Measurements from ENCODE around the gene SARM1.
A peak's percentile ranks its signal among the peaks of the same experiment; 100 is the strongest.

The SARM1 gene

DNA sequence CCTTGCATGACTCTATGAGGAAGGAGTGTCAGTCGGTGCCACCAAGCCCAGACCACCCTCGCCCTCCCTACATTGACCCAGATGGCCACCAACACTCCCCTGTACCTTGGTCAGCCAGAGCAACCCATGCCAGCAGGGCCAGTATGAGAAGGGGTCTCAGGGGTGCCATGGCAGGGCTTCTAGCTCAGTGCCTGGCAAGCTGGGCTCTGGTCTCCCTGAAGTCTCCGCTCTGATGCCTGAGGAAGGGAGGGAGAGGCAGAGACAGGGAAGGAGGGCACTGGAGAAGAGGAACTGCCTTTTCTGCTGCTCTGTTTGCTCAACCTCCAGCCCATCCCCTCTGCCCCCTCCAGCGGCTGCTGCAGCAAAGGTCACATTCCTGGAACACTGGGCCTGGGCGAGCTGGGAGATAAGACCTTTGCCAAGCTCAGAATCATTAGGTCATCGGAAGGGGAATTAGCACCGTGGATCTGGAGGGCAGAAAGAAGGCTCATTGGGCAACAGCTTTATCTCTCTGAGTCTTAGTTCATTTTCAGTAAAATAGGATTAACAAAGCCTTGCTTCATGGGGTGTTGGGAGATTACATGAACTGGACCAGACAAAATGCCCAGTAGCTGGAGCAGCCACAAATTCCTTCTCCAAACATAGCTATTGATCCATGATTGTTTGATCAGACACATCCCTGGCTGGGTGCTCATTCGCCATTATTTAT is 1.3 kb upstream of the SARM1 start, which contains the start of gene VTN:
VTN (minus strand) TSS at position 273 of the 709 bp plus-strand sequence; CDS start at position 169, 104 bp downstream.
- DNase-seq (ENCODE audit: low spot score in 2 of 2) (no peak), ATAC-seq (no peak)
- Mint-ChIP-seq H3K9me3 (no peaks in the 10 kb centered on the region), H3K27ac (peak within 1 kb of the TSS; percentile 93), H3K36me3 (peaks cover 12% of the 10 kb centered on the region), H3K4me1 (peaks cover 26% of the 10 kb centered on the region), H3K4me3 (peak within 1 kb of the TSS; percentile 84)

DNA sequence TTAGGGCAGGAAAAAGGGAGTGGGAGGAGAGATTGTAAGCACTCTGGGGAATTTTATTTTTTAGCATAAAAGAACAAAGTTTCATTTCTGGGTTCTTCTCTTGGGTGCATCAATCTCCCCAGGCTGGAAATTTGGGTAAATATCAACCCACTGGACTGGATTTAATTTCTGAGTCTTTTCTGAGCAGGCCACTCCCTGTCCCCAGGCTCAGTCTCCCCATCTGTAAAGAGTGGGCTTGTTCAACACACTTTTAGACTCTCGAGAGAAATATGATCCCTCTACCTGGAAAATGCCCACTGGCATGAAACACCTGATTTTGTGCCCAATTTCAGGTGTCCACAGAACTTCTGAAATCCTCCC is 770 bp upstream of the SARM1 start:
- peak overlapping the region; percentile 93 for H3K27ac Mint-ChIP-seq

DNA sequence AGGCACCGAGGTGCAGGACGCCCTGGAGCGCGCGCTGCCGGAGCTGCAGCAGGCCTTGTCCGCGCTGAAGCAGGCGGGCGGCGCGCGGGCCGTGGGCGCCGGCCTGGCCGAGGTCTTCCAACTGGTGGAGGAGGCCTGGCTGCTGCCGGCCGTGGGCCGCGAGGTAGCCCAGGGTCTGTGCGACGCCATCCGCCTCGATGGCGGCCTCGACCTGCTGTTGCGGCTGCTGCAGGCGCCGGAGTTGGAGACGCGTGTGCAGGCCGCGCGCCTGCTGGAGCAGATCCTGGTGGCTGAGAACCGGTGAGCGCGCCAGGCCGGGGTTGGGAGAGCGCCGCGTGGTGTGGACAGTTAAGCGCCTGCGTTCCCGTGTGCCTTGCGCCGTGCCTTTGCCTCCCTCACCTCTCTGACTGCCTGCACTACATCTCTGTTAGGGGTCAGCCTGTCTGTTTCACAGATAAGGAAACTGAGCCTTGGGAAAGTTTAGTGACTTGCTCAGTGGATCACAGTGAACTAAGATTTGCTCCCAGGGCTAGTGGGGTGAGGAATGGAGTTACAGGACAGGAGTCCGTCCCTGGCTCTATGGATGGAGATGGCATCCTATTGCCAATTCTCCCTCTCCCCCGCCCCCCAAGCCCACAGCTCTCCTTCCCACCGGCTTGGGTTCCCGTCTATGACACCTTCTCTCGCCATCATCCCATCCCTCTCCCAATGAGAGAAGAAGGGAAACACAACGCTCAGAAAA is 880 bp downstream of the SARM1 start:
- Mint-ChIP-seq H3K27ac (peak overlapping the region; percentile 93), H3K4me3 (peak overlapping the region; percentile 84), H3K9me3 (no peaks in the 10 kb centered on the region), H3K36me3 (peaks cover 12% of the 10 kb centered on the region), H3K4me1 (peaks cover 26% of the 10 kb centered on the region)
- DNase-seq (ENCODE audit: low spot score in 2 of 2) (no peak), ATAC-seq (peak; percentile 3)

More for the DNA sequence above, 770 bp upstream of the SARM1 start:
- Mint-ChIP-seq H3K4me1 (peaks cover 26% of the 10 kb centered on the region), H3K9me3 (no peaks in the 10 kb centered on the region), H3K4me3 (peak overlapping the region; percentile 84), H3K36me3 (peaks cover 12% of the 10 kb centered on the region)
- ATAC-seq = no peak
- no peak for DNase-seq (ENCODE audit: low spot score in 2 of 2)

DNA sequence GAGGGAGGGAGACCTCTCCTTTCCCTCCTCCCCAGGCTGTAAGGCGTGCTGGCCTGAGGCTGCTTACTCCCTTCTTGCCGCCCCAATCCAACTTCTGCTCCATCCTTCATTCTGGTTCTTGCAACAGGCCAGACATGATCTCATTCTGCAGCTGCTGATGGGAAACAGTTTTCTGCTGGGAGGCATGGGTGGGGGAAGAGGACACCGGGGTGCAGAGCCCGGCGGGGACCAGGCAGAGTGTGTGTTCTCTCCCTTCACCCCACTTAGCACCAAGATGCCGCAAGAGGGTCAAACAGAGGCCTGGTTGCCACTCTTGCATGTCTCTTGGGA is 1.4 kb downstream of the SARM1 start:
- ATAC-seq (no peak), DNase-seq (ENCODE audit: low spot score in 2 of 2) (no peak)
- Mint-ChIP-seq H3K27ac (peak overlapping the region; percentile 93), H3K36me3 (peaks cover 12% of the 10 kb centered on the region), H3K9me3 (no peaks in the 10 kb centered on the region), H3K4me3 (peak overlapping the region; percentile 84), H3K4me1 (peaks cover 27% of the 10 kb centered on the region)

DNA sequence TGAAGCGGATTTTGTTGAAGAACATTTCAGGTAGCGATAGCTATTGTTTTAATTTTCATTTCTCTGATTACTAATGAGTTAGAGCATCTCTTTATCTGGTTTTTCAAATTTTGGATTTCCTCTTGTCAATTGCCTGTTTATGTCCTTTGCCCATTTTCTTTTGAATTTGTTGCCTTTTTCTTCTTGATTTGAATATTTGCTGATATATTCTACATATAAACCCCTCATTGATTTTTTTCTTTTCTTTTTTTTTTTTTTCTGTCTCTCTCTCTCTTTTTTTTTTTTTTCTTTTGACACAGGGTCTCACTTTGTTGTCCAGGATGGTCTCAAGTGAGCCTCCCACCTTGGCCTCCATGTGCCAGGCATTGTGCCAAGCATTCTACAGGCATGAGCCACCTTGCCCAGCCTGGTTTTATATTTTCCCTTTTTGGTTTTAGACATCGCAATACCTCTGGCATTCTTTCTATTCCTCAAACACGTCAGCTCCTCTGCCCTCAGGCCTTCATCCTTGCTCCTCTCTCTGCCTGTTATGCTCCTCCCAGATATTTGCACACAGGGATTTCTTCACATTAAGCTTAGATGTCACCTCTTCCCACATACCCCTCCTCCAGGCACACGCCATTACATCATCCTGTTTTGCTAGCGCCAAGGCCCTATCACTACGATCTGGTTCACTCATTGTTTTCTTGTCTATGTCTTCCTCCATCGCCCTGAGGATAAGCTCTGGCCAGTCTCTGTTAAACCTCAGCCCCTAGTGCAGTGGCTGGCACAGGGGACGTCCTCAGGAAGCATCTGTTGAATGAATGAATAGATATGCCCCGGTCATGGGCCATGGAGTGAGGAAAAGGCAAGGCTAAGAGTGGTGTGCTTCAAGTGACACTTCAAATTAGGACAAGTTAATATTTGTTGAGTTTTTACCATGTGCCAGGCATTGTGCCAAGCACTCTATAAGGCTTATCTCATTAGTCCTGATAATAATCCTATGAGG is 8.6 kb downstream of the SARM1 start:
- Mint-ChIP-seq H3K36me3 (peaks cover under 1% of the 10 kb centered on the region), H3K27ac (no peak overlapping the region), H3K4me1 (peaks cover 38% of the 10 kb centered on the region), H3K9me3 (no peaks in the 10 kb centered on the region), H3K4me3 (no peak overlapping the region)
- no peak for ATAC-seq
- no peak for DNase-seq (ENCODE audit: low spot score in 2 of 2)

DNA sequence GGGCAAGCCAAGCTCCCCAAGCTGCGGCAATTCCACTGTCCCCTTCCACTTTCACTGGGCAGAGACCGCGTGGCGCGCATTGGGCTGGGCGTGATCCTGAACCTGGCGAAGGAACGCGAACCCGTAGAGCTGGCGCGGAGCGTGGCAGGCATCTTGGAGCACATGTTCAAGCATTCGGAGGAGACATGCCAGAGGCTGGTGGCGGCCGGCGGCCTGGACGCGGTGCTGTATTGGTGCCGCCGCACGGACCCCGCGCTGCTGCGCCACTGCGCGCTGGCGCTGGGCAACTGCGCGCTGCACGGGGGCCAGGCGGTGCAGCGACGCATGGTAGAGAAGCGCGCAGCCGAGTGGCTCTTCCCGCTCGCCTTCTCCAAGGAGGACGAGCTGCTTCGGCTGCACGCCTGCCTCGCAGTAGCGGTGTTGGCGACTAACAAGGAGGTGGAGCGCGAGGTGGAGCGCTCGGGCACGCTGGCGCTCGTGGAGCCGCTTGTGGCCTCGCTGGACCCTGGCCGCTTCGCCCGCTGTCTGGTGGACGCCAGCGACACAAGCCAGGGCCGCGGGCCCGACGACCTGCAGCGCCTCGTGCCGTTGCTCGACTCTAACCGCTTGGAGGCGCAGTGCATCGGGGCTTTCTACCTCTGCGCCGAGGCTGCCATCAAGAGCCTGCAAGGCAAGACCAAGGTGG is 9.8 kb downstream of the SARM1 start:
- no peak for ATAC-seq
- Mint-ChIP-seq H3K27ac (no peak overlapping the region), H3K36me3 (peaks cover 12% of the 10 kb centered on the region), H3K4me1 (peaks cover 44% of the 10 kb centered on the region), H3K9me3 (no peaks in the 10 kb centered on the region), H3K4me3 (no peak overlapping the region)
- no peak for DNase-seq (ENCODE audit: low spot score in 2 of 2)

DNA sequence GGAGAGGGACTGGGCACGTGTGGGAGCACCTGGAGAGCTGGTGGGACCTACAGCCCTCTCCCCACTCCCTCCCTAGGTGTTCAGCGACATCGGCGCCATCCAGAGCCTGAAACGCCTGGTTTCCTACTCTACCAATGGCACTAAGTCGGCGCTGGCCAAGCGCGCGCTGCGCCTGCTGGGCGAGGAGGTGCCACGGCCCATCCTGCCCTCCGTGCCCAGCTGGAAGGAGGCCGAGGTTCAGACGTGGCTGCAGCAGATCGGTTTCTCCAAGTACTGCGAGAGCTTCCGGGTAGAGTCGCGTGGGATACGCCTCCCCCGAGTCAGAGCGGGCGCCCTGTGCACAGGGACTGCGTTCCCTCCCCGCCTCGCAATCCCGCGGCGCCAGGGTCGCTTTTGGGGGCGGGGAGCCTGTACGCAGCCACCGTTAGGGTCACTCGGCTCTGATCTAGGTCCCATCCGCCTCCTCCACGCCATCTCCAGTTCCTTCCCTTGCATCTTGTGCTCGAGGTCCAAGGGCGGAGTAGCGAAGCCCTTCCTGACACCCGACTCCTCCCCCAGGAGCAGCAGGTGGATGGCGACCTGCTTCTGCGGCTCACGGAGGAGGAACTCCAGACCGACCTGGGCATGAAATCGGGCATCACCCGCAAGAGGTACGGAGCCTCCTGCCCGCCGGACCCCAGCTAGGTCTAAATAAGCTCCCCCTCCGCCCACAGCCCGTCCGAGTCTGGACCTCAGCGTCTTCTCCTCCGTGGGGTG is 13.0 kb downstream of the SARM1 start:
- H3K4me1 Mint-ChIP-seq = peaks cover 45% of the 10 kb centered on the region
- DNase-seq (ENCODE audit: low spot score in 2 of 2) (peak; percentile 28 to 72), ATAC-seq (peak; percentile 96)
- H3K9me3 Mint-ChIP-seq = no peaks in the 10 kb centered on the region
- H3K4me3 Mint-ChIP-seq = peak overlapping the region; percentile 88
- peaks cover 42% of the 10 kb centered on the region for H3K36me3 Mint-ChIP-seq
- peak overlapping the region; percentile 45 for H3K27ac Mint-ChIP-seq

DNA sequence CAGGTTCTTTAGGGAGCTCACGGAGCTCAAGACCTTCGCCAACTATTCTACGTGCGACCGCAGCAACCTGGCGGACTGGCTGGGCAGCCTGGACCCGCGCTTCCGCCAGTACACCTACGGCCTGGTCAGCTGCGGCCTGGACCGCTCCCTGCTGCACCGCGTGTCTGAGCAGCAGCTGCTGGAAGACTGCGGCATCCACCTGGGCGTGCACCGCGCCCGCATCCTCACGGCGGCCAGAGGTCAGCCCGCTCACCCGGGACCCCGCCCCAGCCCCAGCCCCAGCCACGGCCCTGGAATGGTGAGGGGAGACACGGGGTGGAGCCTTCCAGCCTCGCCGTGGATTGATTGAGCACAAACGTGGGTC is 13.5 kb downstream of the SARM1 start:
- Mint-ChIP-seq H3K36me3 (peaks cover 48% of the 10 kb centered on the region), H3K9me3 (no peaks in the 10 kb centered on the region), H3K27ac (peak overlapping the region; percentile 45), H3K4me1 (peaks cover 43% of the 10 kb centered on the region), H3K4me3 (peak overlapping the region; percentile 88)
- DNase-seq (ENCODE audit: low spot score in 2 of 2) (no peak), ATAC-seq (peak; percentile 26)

DNA sequence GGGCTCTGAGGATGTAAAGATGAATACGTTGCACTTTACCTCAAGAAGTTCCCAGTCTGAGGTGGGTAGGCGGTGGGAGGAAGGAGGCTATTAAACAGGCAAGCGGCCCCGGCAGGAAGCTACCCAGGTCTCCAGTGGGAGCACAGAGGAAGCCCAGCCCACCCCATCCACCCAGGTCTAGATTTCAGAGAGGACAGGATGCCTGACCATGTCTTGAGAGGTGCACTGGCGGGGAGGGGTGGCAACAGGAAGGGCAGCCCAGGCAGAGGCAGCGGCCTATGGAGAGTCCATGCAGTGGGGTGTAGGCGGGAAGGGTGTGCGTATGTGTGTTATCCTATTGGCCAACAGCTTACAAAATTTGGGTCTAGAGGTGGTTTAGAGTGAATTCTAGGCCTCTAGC is 13.9 kb downstream of the SARM1 start:
- peaks cover 40% of the 10 kb centered on the region for H3K4me1 Mint-ChIP-seq

DNA sequence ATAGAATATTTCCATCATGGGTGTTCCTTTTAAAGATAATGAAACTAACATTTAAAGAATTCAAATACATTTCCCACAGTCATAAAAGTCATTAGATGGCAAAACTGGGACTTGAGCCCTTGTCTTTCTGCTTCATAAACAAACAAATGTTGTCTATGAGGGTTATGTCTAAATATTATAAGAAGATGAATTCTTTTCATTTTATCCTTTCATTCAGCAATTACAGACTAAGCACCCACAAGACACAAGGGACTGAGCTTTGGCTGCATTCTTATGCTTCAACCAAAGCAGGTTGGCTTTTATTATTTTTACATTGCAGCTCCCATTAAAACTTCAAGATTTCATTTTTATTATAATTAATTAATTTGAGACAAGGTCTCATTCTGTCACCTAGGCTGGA is 14.9 kb downstream of the SARM1 start:
- H3K9me3 Mint-ChIP-seq = no peaks in the 10 kb centered on the region
- H3K4me3 Mint-ChIP-seq = no peak overlapping the region
- ATAC-seq = no peak
- H3K4me1 Mint-ChIP-seq = peaks cover 31% of the 10 kb centered on the region
- H3K36me3 Mint-ChIP-seq = peaks cover 62% of the 10 kb centered on the region
- no peak for DNase-seq (ENCODE audit: low spot score in 2 of 2)
- no peak overlapping the region for H3K27ac Mint-ChIP-seq

More for the DNA sequence above, 13.9 kb downstream of the SARM1 start:
- ATAC-seq = peak; percentile 17
- no peak for DNase-seq (ENCODE audit: low spot score in 2 of 2)
- Mint-ChIP-seq H3K27ac (peak overlapping the region; percentile 45), H3K4me3 (peak overlapping the region; percentile 88), H3K36me3 (peaks cover 52% of the 10 kb centered on the region), H3K9me3 (no peaks in the 10 kb centered on the region)

DNA sequence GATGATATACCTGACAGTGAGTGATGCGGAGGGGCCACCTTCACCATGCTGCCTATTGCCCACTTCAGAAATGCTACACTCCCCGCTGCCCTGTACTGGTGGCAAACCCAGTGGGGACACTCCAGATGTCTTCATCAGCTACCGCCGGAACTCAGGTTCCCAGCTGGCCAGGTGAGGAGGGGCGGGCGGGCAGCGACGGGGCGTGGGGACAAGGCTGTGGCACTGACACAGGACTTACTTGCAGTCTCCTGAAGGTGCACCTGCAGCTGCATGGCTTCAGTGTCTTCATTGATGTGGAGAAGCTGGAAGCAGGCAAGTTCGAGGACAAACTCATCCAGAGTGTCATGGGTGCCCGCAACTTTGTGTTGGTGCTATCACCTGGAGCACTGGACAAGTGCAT is 16.6 kb downstream of the SARM1 start:
- peaks cover 25% of the 10 kb centered on the region for H3K4me1 Mint-ChIP-seq
- DNase-seq (ENCODE audit: low spot score in 2 of 2) (no peak), ATAC-seq (no peak)
- H3K36me3 Mint-ChIP-seq = peaks cover 79% of the 10 kb centered on the region
- H3K9me3 Mint-ChIP-seq = no peaks in the 10 kb centered on the region
- H3K4me3 Mint-ChIP-seq = no peak overlapping the region
- H3K27ac Mint-ChIP-seq = no peak overlapping the region

DNA sequence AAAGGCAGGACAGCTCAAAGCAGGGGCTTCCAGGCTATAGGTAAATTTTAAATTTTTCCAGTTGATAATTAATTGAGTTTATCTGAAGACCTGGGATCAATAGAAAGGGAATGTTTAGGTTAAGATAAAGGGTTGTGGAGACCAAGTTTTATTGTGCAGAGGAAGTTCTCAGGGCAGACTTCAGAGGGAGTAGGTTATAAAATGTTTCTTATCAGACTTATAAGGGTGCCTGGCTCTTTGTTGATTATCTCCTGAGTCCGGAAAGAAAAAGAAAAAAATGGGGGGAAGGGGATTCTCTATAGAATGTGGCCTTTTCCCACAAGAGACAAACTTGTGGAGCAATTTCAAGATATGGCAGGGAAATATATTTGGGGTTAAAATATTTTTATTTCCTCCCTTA is 18.6 kb downstream of the SARM1 start:
- Mint-ChIP-seq H3K36me3 (peaks cover 93% of the 10 kb centered on the region), H3K4me3 (no peak overlapping the region), H3K9me3 (no peaks in the 10 kb centered on the region), H3K27ac (peak overlapping the region; percentile 3), H3K4me1 (peaks cover 13% of the 10 kb centered on the region)
- DNase-seq (ENCODE audit: low spot score in 2 of 2) (no peak), ATAC-seq (no peak)

DNA sequence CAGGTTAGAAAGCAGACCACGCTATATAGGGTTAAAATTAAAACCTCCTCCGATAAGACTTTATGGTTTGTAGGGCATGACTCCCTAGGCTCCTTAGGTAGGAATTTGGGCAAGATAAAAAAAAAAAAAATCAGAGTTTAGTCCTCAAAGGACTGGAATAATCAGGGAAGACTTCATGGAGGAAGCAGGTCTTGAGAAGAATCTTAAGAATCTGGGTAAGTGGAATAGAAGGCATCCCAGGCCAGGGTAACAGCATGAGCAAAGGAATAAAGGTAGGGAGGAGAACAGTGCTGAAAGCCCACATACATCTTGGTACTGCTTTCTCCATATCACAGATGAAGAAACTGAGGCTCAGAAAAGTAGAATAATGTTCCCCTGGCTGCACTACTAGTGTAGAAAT is 19.1 kb downstream of the SARM1 start:
- ATAC-seq (no peak), DNase-seq (ENCODE audit: low spot score in 2 of 2) (no peak)
- H3K9me3 Mint-ChIP-seq = no peaks in the 10 kb centered on the region
- no peak overlapping the region for H3K4me3 Mint-ChIP-seq
- peaks cover 93% of the 10 kb centered on the region for H3K36me3 Mint-ChIP-seq
- no peak overlapping the region for H3K27ac Mint-ChIP-seq
- H3K4me1 Mint-ChIP-seq = peaks cover 9% of the 10 kb centered on the region

DNA sequence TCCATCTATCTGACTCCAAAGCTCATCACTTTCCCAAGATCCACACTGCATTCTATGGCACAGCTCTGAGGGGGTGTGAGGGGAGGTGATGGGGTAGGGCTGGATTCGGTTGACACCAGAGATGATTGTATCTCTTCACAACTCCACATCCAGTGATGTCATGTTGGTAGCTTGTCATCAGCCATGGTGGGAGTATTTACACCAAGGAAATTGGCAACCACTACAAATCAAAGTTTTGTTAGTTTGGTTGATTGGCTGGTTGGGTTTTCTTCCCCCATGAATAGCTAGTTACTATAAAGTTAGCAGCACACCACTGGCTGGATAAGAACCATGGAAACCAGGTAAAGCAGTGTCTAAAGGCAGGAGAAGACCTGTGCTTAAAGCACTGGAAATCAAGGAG is 19.5 kb downstream of the SARM1 start:
- H3K27ac Mint-ChIP-seq = no peak overlapping the region
- H3K9me3 Mint-ChIP-seq = no peaks in the 10 kb centered on the region
- peaks cover 7% of the 10 kb centered on the region for H3K4me1 Mint-ChIP-seq
- no peak for DNase-seq (ENCODE audit: low spot score in 2 of 2)
- H3K4me3 Mint-ChIP-seq = no peak overlapping the region
- no peak for ATAC-seq
- peaks cover 90% of the 10 kb centered on the region for H3K36me3 Mint-ChIP-seq
